ENCODE results near the gene CCDC32. TPM values are rescaled to one million over a fixed set of nuclear protein-coding genes. Genes with fewer than 3 reads are reported as not detected.

CCDC32 gene
- total and polyA plus RNA-seq, 12 donors, result 16.0 to 37.5 (median 23.5) TPM

GRCh38 chr15:40567111-40567510 lies 2.3 kb upstream of the CCDC32 start:
- intact Hi-C loops (cut with DNase I), result loop anchor here in 1 of 10 donors (10.0 kb wide), 1 partner anchor 102 kb away; no protein-coding TSS in a partner anchor

GRCh38 chr15:40565333-40566238 lies 744 bp upstream of the CCDC32 start:
- intact Hi-C loops (cut with DNase I), result loop anchor here in 1 of 10 donors (10.0 kb wide), 1 partner anchor 101 kb away; no protein-coding TSS in a partner anchor
- Histone ChIP-seq H3K27ac (peak overlapping the region in 9 of 10 donors; percentile 61 to 97 (median 92)), H3K9me3 (no peaks in the 10 kb centered on the region), H3K4me1 (peaks cover 2 to 54% (median 29%) of the 10 kb centered on the region in 9 donors), H3K4me3 (peak overlapping the region; percentile 24 to 95 (median 82)), H3K27me3 (no peaks in the 10 kb centered on the region), H3K36me3 (peaks cover 0 to 22% (median 4%) of the 10 kb centered on the region in 9 donors)
- DNase-seq (no peak), ATAC-seq (no peak)
- 47 to 55% methylated on average over 20 of the region's 20 CpGs for WGBS, 2 donors
- TF ChIP-seq CTCF (IDR thresholded peaks at IDR 0.05), result no peak

More at GRCh38 chr15:40567111-40567510, 2.3 kb upstream of the CCDC32 start:
- no peaks in the 10 kb centered on the region for H3K9me3 ChIP-seq
- DNase-seq, result no peak
- peak in 1 of 9 donors; percentile 13 for TF ChIP-seq CTCF (IDR thresholded peaks at IDR 0.05)
- H3K27ac ChIP-seq, result no peak overlapping the region
- H3K4me1 ChIP-seq, result peaks cover 2 to 50% (median 31%) of the 10 kb centered on the region in 9 donors
- H3K4me3 ChIP-seq, result no peak overlapping the region
- ATAC-seq, result no peak
- WGBS, 2 donors, result 28 to 38% methylated on average over 7 of the region's 7 CpGs
- peaks cover 0 to 15% (median 6%) of the 10 kb centered on the region in 9 donors for H3K36me3 ChIP-seq
- H3K27me3 ChIP-seq, result no peaks in the 10 kb centered on the region

GRCh38 chr15:40563426-40563825 lies 1.4 kb downstream of the CCDC32 start:
- H3K27ac ChIP-seq, result peak overlapping the region in 1 of 10 donors; percentile 97
- peak overlapping the region in 1 of 10 donors; percentile 95 for H3K4me3 ChIP-seq
- H3K36me3 ChIP-seq, result peaks cover 0 to 38% (median 4%) of the 10 kb centered on the region in 9 donors
- no peak for DNase-seq
- no peaks in the 10 kb centered on the region for H3K27me3 ChIP-seq
- intact Hi-C loops (cut with DNase I), result loop anchor here in 2 of 10 donors (5.0 to 10.0 kb wide), 2 partner anchors 51 to 99 kb away; no protein-coding TSS in a partner anchor
- no peaks in the 10 kb centered on the region for H3K9me3 ChIP-seq
- peaks cover 0 to 50% (median 26%) of the 10 kb centered on the region in 9 donors for H3K4me1 ChIP-seq
- TF ChIP-seq CTCF (IDR thresholded peaks at IDR 0.05), result no peak
- no peak for ATAC-seq

- no peak for ATAC-seq
- DNase-seq, result no peak
- H3K9me3 ChIP-seq, result no peaks in the 10 kb centered on the region
- TF ChIP-seq CTCF (IDR thresholded peaks at IDR 0.05), result no peak
- intact Hi-C loops (cut with DNase I), result loop anchor here in 2 of 10 donors (5.0 to 10.0 kb wide), 2 partner anchors 50 to 98 kb away; no protein-coding TSS in a partner anchor
- no peaks in the 10 kb centered on the region for H3K27me3 ChIP-seq
- H3K4me1 ChIP-seq, result peaks cover 0 to 48% (median 29%) of the 10 kb centered on the region in 9 donors
- H3K4me3 ChIP-seq, result no peak overlapping the region
- WGBS, 2 donors, result 65 to 73% methylated on average over 2 of the region's 2 CpGs
- H3K36me3 ChIP-seq, result peaks cover 0 to 41% (median 4%) of the 10 kb centered on the region in 9 donors
- no peak overlapping the region for H3K27ac ChIP-seq
Observed at GRCh38 chr15:40562691-40563090, 2.2 kb downstream of the CCDC32 start.
